K562 (cell line): ENCODE results near the gene DIP2B. TPM values are rescaled to one million over a fixed set of nuclear protein-coding genes. Genes with fewer than 3 reads are reported as not detected.

ENCODE experiments used
- ATAC-seq: fragments of 200-7000 bp; cut with Tn5 transposase; 3 replicates; pipeline ENCODE4 v1.9.1; 2020; ENCODE audit warnings: moderate library complexity
- BruUV-seq: library from RNA; stranded (reverse); fragments of 400-500 nt; replicated peaks from 2 replicates; lab custom pipeline; 2021; lab: Mats Ljungman, UMichigan
- CTCF ChIA-PET: fragments of 300-600 bp; formaldehyde crosslinking; extraction: SDS; loops from one replicate; lab custom pipeline; 2021; ENCODE audit warnings: low intra/inter-chr PET ratio; lab: Yijun Ruan, JAX
- POLR2A ChIA-PET: fragments of 300-600, 350-650 bp; sonication (Branson Sonifier 250); formaldehyde crosslinking; extraction: SDS; loops from one replicate; lab custom pipeline; 2021; ENCODE audit warnings: antibody characterized with exemption, inconsistent platforms; lab: Yijun Ruan, JAX
- DNase-seq, 4 experiments: peaks; one replicate each; pipeline versions ENCODE4 v3.0.0 to v3.0.0-alpha.2; 2011 to 2018; ENCODE audit warnings: low spot score in 3 of 4, mixed read lengths in 3 of 4; ENCODE audit errors: extremely low read depth in 1 of 4
- FAIRE-seq: peaks from 2 replicates; lab custom pipeline; 2011; peaks lifted over from hg19 to GRCh38; lab: Jason Lieb, UNC
- H2AFZ ChIP-seq: 2 replicates; pipeline ENCODE4 v1.6.0; 2011; ENCODE audit warnings: low read depth, low read length, control low read depth, inconsistent platforms
- H3K27ac ChIP-seq: fragments of 200-600 bp; 3 replicates; pipeline ENCODE4 v1.8.0; 2011; ENCODE audit warnings: low read depth, mild to moderate bottlenecking, control low read depth, inconsistent platforms, low read length, moderate library complexity, mixed read lengths; ENCODE audit errors: extremely low read depth
- H3K27me3 ChIP-seq, 2 experiments: fragments of 300-600 bp in 1 of 2; 2 replicates in 1 of 2; 3 replicates in 1 of 2; pipeline versions ENCODE4 v1.6.0 to v1.8.0; 2011; ENCODE audit warnings: inconsistent platforms in 2 of 2, low read length in 2 of 2, mild to moderate bottlenecking in 1 of 2, mixed read lengths in 1 of 2, moderate library complexity in 1 of 2; ENCODE audit not compliant: control insufficient read depth in 2 of 2, insufficient read depth in 2 of 2
- H3K36me3 ChIP-seq: fragments of 300-600 bp; 3 replicates; pipeline ENCODE4 v1.8.0; 2011; ENCODE audit warnings: mild to moderate bottlenecking, low read length, inconsistent platforms; ENCODE audit not compliant: control insufficient read depth, insufficient read depth
- H3K4me1 ChIP-seq, 2 experiments: fragments of 200-600 bp in 1 of 2; replicated peaks in 1 of 2; 2 replicates in 1 of 2; 3 replicates in 1 of 2; pipeline versions ENCODE4 v1.5.1 to v1.8.0; 2011; ENCODE audit warnings: inconsistent platforms in 2 of 2, low read length in 2 of 2, mild to moderate bottlenecking in 1 of 2, mixed read lengths in 1 of 2, moderate library complexity in 1 of 2; ENCODE audit not compliant: control insufficient read depth in 2 of 2, insufficient read depth in 2 of 2
- H3K4me2 ChIP-seq: 2 replicates; pipeline ENCODE4 v1.6.1; 2011; ENCODE audit warnings: low read length, control low read depth, inconsistent platforms, mixed read lengths; ENCODE audit not compliant: insufficient read depth
- H3K4me3 ChIP-seq: fragments of 200-600 bp; sonication (generic), shearing (Covaris generic); 2 replicates; pipeline ENCODE4 v1.5.1; 2016; ENCODE audit warnings: control low read depth, inconsistent platforms
- H3K79me2 ChIP-seq: fragments of 200-600 bp; 3 replicates; pipeline ENCODE4 v1.8.0; 2011; ENCODE audit warnings: low read length, inconsistent platforms; ENCODE audit not compliant: control insufficient read depth, insufficient read depth
- H3K9ac ChIP-seq, 2 experiments: 2 replicates each; pipeline versions ENCODE4 v1.6.0 to v1.6.1; 2011; ENCODE audit warnings: low read depth in 2 of 2, low read length in 2 of 2, control low read depth in 1 of 2, inconsistent platforms in 1 of 2, mild to moderate bottlenecking in 1 of 2, mixed read lengths in 1 of 2; ENCODE audit not compliant: insufficient read depth in 1 of 2
- H3K9me1 ChIP-seq: one replicate; pipeline ENCODE4 v1.6.0; 2011; ENCODE audit warnings: inconsistent platforms, mild to moderate bottlenecking, low read length, moderate library complexity; ENCODE audit not compliant: control insufficient read depth, insufficient read depth
- H3K9me3 ChIP-seq: replicated peaks from 2 replicates; pipeline ENCODE4 v1.5.1; 2011; ENCODE audit warnings: low read depth, low read length, inconsistent platforms; ENCODE audit not compliant: control insufficient read depth, insufficient read depth
- H4K20me1 ChIP-seq: replicated peaks from 2 replicates; pipeline ENCODE4 v1.6.1; 2011; ENCODE audit warnings: low read length, inconsistent platforms, mixed read lengths; ENCODE audit not compliant: control insufficient read depth, insufficient read depth
- CHD1 ChIP-seq: fragments of 200-600 bp; sonication (generic); IDR thresholded peaks from one replicate; pipeline ENCODE4 v1.6.1; 2012; ENCODE audit warnings: mild to moderate bottlenecking, moderate library complexity, low read length, inconsistent platforms
- CREBBP ChIP-seq: IDR thresholded peaks from one replicate; pipeline ENCODE4 v1.6.1; 2012; ENCODE audit warnings: low read depth, mild to moderate bottlenecking, control low read depth, inconsistent platforms, low read length
- DNMT1 ChIP-seq: fragments of 450-650 bp; IDR thresholded peaks from 2 replicates; pipeline ENCODE4 v1.6.1; 2016; ENCODE audit warnings: antibody characterized with exemption, mild to moderate bottlenecking
- FOXO4 ChIP-seq: fragments of 450-650 bp; formaldehyde crosslinking; IDR thresholded peaks from 2 replicates; pipeline ENCODE4 v1.4.0; 2020; ENCODE audit warnings: mild to moderate bottlenecking, moderate library complexity
- HMG20A ChIP-seq: fragments of 450-650 bp; formaldehyde crosslinking; conservative IDR thresholded peaks from 2 replicates; pipeline ENCODE4 v1.4.0; 2020; ENCODE audit warnings: mild to moderate bottlenecking, mixed read lengths
- KLF10 ChIP-seq: fragments of 250-450 bp; sonication (Bioruptor Pico); IDR thresholded peaks from 2 replicates; pipeline ENCODE4 v1.6.1; 2021; ENCODE audit warnings: matching md5 sums
- RFX5 ChIP-seq: IDR thresholded peaks from 2 replicates; pipeline ENCODE4 v1.6.1; 2011; ENCODE audit warnings: low read depth, mild to moderate bottlenecking, improper control_type of control experiment, low read length
- UBTF ChIP-seq, 2 experiments: IDR thresholded peaks; 2 replicates each; pipeline ENCODE4 v1.6.1; 2012; ENCODE audit warnings: improper control_type of control experiment in 2 of 2, low read depth in 2 of 2, low read length in 2 of 2, borderline replicate concordance in 1 of 2
- ZNF143 ChIP-seq: sonication (generic); formaldehyde crosslinking; IDR thresholded peaks from 2 replicates; pipeline ENCODE4 v1.9.0; 2022; ENCODE audit warnings: mild to moderate bottlenecking, missing genetic modification reagents
- ZNF717 ChIP-seq: fragments of 250-450 bp; sonication (Bioruptor Pico); IDR thresholded peaks from 2 replicates; pipeline ENCODE4 v1.5.0; 2021
- WGBS: fragments of 100-300 bp; shearing (Covaris generic); methylation state at CpG from one replicate; pipeline ENCODE4 v1.1.6; 2016; ENCODE audit warnings: low coverage, mixed read lengths; ENCODE audit not compliant: insufficient coverage; ENCODE audit errors: missing lambda C conversion rate; 5-methylcytosine and 5-hydroxymethylcytosine counted together
- in situ Hi-C: fragments of 300-500 bp; cut with MboI; formaldehyde crosslinking; loops from 4 replicates; pipeline ENCODE4 v1.15.0; 2018; ENCODE audit warnings: inconsistent platforms, mixed read lengths
- intact Hi-C: fragments of 100-400 bp; cut with micrococcal nuclease; formaldehyde crosslinking; loops from 2 replicates; pipeline ENCODE4 v1.14.2; 2022
- polyA plus RNA-seq, 8 experiments: library from polyadenylated mRNA; depleted of rRNA in 4 of 8; stranded (reverse) in 5 of 8; unstranded in 3 of 8; fragments of >200 nt; fragmentation: Nextera tagmentation in 2 of 8; fragmentation: Illumina TruSeq in 1 of 8; extraction: Ambion mirVana in 2 of 8; extraction: Trizol in 1 of 8; gene quantifications; 2 replicates each; pipeline versions ENCODE4 v1.2.1 to v1.2.3, GENCODE V29; 2011 to 2014; ENCODE audit warnings: inconsistent platforms in 1 of 8, missing spikeins in 1 of 8
- total RNA-seq, 7 experiments: library from RNA; depleted of rRNA in 6 of 7; stranded (reverse); fragments of >200 nt in 6 of 7; fragmentation: Illumina TruSeq in 2 of 7; extraction: Trizol in 2 of 7; gene quantifications; 2 replicates each; pipeline versions ENCODE4 v1.2.1 to v1.2.3, GENCODE V29; 2011 to 2021; ENCODE audit warnings: low replicate concordance in 1 of 7

Gene DIP2B
- total and polyA plus RNA-seq, 9 of the 15 experiments (the other 6 are each of a cell fraction or from before 2014, with no cell fraction given): 4.6 to 26.1 (median 18.8) TPM

- in situ Hi-C loops: loop anchor here (5.0 kb wide), 1 partner anchor 132 kb away; no protein-coding TSS in a partner anchor
- POLR2A ChIA-PET: no interaction called here
- H3K79me2 ChIP-seq: no peaks in the 10 kb centered on the region
- TF ChIP-seq ZNF717 (CRISPR knock-in tag) (no peak), ZNF143 (no peak), CHD1 (no peak), RFX5 (no peak), KLF10 (CRISPR knock-in tag) (no peak), UBTF (IDR thresholded peaks at IDR 0.05; ENCODE audit: borderline replicate concordance in 1 of 2, low read depth in 2 of 2, low read length in 2 of 2) (no peak), HMG20A (CRISPR knock-in tag) (no peak), FOXO4 (no peak), DNMT1 (no peak), CREBBP (no peak)
Measured at GRCh38 chr12:50639721-50640120, 134.9 kb downstream of the DIP2B start.

More at GRCh38 chr12:50639721-50640120, 134.9 kb downstream of the DIP2B start:
- DNase-seq: no peak
- BruUV-seq: no TSS peak
- no peak overlapping the region for H3K4me3 ChIP-seq
- intact Hi-C loops: loop anchor here (5.0 kb wide), 1 partner anchor 47 kb away; no protein-coding TSS in a partner anchor
- no peaks in the 10 kb centered on the region for H3K27me3 ChIP-seq
- FAIRE-seq: no peak
- H3K36me3 ChIP-seq: peaks cover 20% of the 10 kb centered on the region; the same call in 2 of the 3 replicates
- H3K4me1 ChIP-seq: peaks cover 6 to 14% of the 10 kb centered on the region in 2 experiments; a peak in 4 of 5 replicates
- CTCF ChIA-PET: no interaction called here
- WGBS: 77% methylated on average over 4 of the region's 4 CpGs
- no peak overlapping the region for H3K4me2 ChIP-seq
- H3K9me1 ChIP-seq: no peaks in the 10 kb centered on the region
- no peak for ATAC-seq
- no peak overlapping the region for H3K27ac ChIP-seq
- no peaks in the 10 kb centered on the region for H3K9me3 ChIP-seq
- H4K20me1 ChIP-seq: no peaks in the 10 kb centered on the region
- no peak overlapping the region for H3K9ac ChIP-seq
- no peak overlapping the region for H2AFZ ChIP-seq
